ENCODE measurements around the gene POLR3H. TPM values are rescaled to one million over a fixed set of nuclear protein-coding genes. Genes with fewer than 3 reads are reported as not detected.

Gene POLR3H
- total and polyA plus RNA-seq, 2 donors (not counting 3 experiments of a cell fraction or from before 2014, with no cell fraction given), result 31.2 to 39.4 TPM

- POLR2A ChIA-PET, result interaction anchor here (0.6 to 1.2 kb wide), 2 partner anchors 11 to 392 kb away, joined by 5 read pairs; partner anchors contain the start of gene PMM1
- H3K4me1 ChIP-seq (ENCODE audit: control insufficient read depth, extremely low read depth, insufficient read depth, low read length), result no peaks in the 10 kb centered on the region
Observed at GRCh38 chr22:41578818-41579217, 34.5 kb upstream of the POLR3H start.

GRCh38 chr22:41578114-41578513, 33.8 kb upstream of the POLR3H start:
- no peak overlapping the region for H2AFZ ChIP-seq (ENCODE audit: low read depth, low read length)
- ChIA-PET POLR2A (no interaction called here), CTCF (interaction anchor here (0.6 to 1.2 kb wide), 4 partner anchors 12 to 51 kb away, joined by 3 to 5 read pairs (median 3); no protein-coding TSS in a partner anchor)
- H3K27me3 ChIP-seq (ENCODE audit: control insufficient read depth in 2 of 2, insufficient read depth in 2 of 2, low read length in 2 of 2), result no peaks in the 10 kb centered on the region
- no peak for FAIRE-seq
- H3K27ac ChIP-seq (ENCODE audit: insufficient read depth, low read depth, low read length), result no peak overlapping the region
- H3K4me2 ChIP-seq (ENCODE audit: insufficient read depth, low read length), result no peak overlapping the region
- no peak for DNase-seq (ENCODE audit: low read depth, low spot score)
- H3K79me2 ChIP-seq (ENCODE audit: control insufficient read depth, insufficient read depth, low read length), result no peaks in the 10 kb centered on the region
- H3K4me3 ChIP-seq (replicated peaks in 1 of 3; ENCODE audit: insufficient read depth in 1 of 3, low read depth in 1 of 3, low read length in 3 of 3), result no peak overlapping the region
- no peaks in the 10 kb centered on the region for H4K20me1 ChIP-seq (replicated peaks; ENCODE audit: control insufficient read depth, extremely low read depth, insufficient read depth, low read length)
- dilution Hi-C loops (cut with MboI; ENCODE audit: extremely low pct_ligation_motif_present, low sequenced_read_pairs) (no loop called here), intact Hi-C loops (cut with micrococcal nuclease) (no loop called here)
- H3K4me1 ChIP-seq (ENCODE audit: control insufficient read depth, extremely low read depth, insufficient read depth, low read length), result no peaks in the 10 kb centered on the region
- BruUV-seq (replicated peaks), result no TSS peak
- TF ChIP-seq POLR2A (IDR thresholded peaks at IDR 0.05; ENCODE audit: low read depth, low read length), result no peak
- no peak for TF ChIP-seq MYC (IDR thresholded peaks at IDR 0.05; ENCODE audit: low read depth, low read length)
- no peak for TF ChIP-seq EZH2 (IDR thresholded peaks at IDR 0.05; ENCODE audit: borderline replicate concordance, low read depth, low read length, severe bottlenecking)
- no peak for TF ChIP-seq JUN (IDR thresholded peaks at IDR 0.05; ENCODE audit: borderline replicate concordance, insufficient read depth, insufficient read length, low read depth)
- no peak for TF ChIP-seq FOS (IDR thresholded peaks at IDR 0.05; ENCODE audit: borderline replicate concordance, insufficient read depth, low read length)
- no peak for TF ChIP-seq CTCF (IDR thresholded peaks at IDR 0.05; ENCODE audit: extremely low read depth in 1 of 2, insufficient read depth in 1 of 2, low read depth in 1 of 2, low read length in 2 of 2)
- no peak for TF ChIP-seq POLR2AphosphoS5 (IDR thresholded peaks at IDR 0.05; ENCODE audit: insufficient read depth, low read depth, low read length)
- no peak for TF ChIP-seq MAX (IDR thresholded peaks at IDR 0.05; ENCODE audit: insufficient read depth, insufficient read length)
- no peak for TF ChIP-seq GATA2 (IDR thresholded peaks at IDR 0.05; ENCODE audit: insufficient read depth, insufficient read length, low read depth, low read length)
- no peaks in the 10 kb centered on the region for H3K9me1 ChIP-seq (replicated peaks; ENCODE audit: control insufficient read depth, extremely low read depth, insufficient read depth, low read length)
- no peaks in the 10 kb centered on the region for H3K9me3 ChIP-seq (replicated peaks; ENCODE audit: control insufficient read depth, insufficient read depth, low read length)
- peaks cover 0 to 7% of the 10 kb centered on the region in 2 experiments for H3K36me3 ChIP-seq (ENCODE audit: control insufficient read depth in 2 of 2, extremely low read depth in 1 of 2, insufficient read depth in 2 of 2, low read length in 2 of 2)
- H3K9ac ChIP-seq (replicated peaks; ENCODE audit: extremely low read depth, insufficient read depth, low read length), result no peak overlapping the region

More at GRCh38 chr22:41578818-41579217, 34.5 kb upstream of the POLR3H start:
- FAIRE-seq (no peak), DNase-seq (ENCODE audit: low read depth, low spot score) (no peak)
- Histone ChIP-seq H3K4me3 (replicated peaks in 1 of 3; ENCODE audit: insufficient read depth in 1 of 3, low read depth in 1 of 3, low read length in 3 of 3) (no peak overlapping the region), H3K9ac (replicated peaks; ENCODE audit: extremely low read depth, insufficient read depth, low read length) (no peak overlapping the region), H3K4me2 (ENCODE audit: insufficient read depth, low read length) (no peak overlapping the region), H3K27ac (ENCODE audit: insufficient read depth, low read depth, low read length) (no peak overlapping the region), H4K20me1 (replicated peaks; ENCODE audit: control insufficient read depth, extremely low read depth, insufficient read depth, low read length) (no peaks in the 10 kb centered on the region), H3K79me2 (ENCODE audit: control insufficient read depth, insufficient read depth, low read length) (no peaks in the 10 kb centered on the region), H3K36me3 (ENCODE audit: control insufficient read depth in 2 of 2, extremely low read depth in 1 of 2, insufficient read depth in 2 of 2, low read length in 2 of 2) (peaks cover 0 to 7% of the 10 kb centered on the region in 2 experiments), H3K27me3 (ENCODE audit: control insufficient read depth in 2 of 2, insufficient read depth in 2 of 2, low read length in 2 of 2) (no peaks in the 10 kb centered on the region), H3K9me1 (replicated peaks; ENCODE audit: control insufficient read depth, extremely low read depth, insufficient read depth, low read length) (no peaks in the 10 kb centered on the region), H3K9me3 (replicated peaks; ENCODE audit: control insufficient read depth, insufficient read depth, low read length) (no peaks in the 10 kb centered on the region), H2AFZ (ENCODE audit: low read depth, low read length) (no peak overlapping the region)
- CTCF ChIA-PET, result interaction anchor here (0.6 to 1.3 kb wide), 3 partner anchors 10 to 12 kb away, joined by 3 to 6 read pairs (median 5); partner anchors contain the start of gene PMM1
- BruUV-seq (replicated peaks), result no TSS peak
- intact Hi-C loops (cut with micrococcal nuclease) (no loop called here), dilution Hi-C loops (cut with MboI; ENCODE audit: extremely low pct_ligation_motif_present, low sequenced_read_pairs) (no loop called here)
- TF ChIP-seq FOS (IDR thresholded peaks at IDR 0.05; ENCODE audit: borderline replicate concordance, insufficient read depth, low read length), result no peak
- TF ChIP-seq CTCF (IDR thresholded peaks at IDR 0.05; ENCODE audit: extremely low read depth in 1 of 2, insufficient read depth in 1 of 2, low read depth in 1 of 2, low read length in 2 of 2), result no peak

All from endothelial cell of umbilical vein (primary cell).